OCI-LY7 (cell line): ENCODE results near the gene TTLL1. TPM values are rescaled to one million over a fixed set of nuclear protein-coding genes. Genes with fewer than 3 reads are reported as not detected.

Experiments
- BruUV-seq: library from RNA; stranded (reverse); fragments of 400-500 nt; replicated peaks from 2 replicates; lab custom pipeline; 2021; lab: Mats Ljungman, UMichigan
- CTCF ChIA-PET: fragments of 300-600 bp; sonication (Branson Sonifier 250); formaldehyde crosslinking; loops from one replicate; lab custom pipeline; 2022; ENCODE audit warnings: antibody characterized with exemption; ENCODE audit not compliant: unreplicated experiment; lab: Charles Lee
- POLR2A ChIA-PET: fragments of 300-600 bp; sonication (Branson Sonifier 250); formaldehyde crosslinking; loops from one replicate; lab custom pipeline; 2022; ENCODE audit warnings: antibody characterized with exemption; lab: Charles Lee
- DNase-seq: peaks from one replicate; pipeline ENCODE4 v3.0.0-alpha.2; 2015; ENCODE audit warnings: low spot score
- H2AFZ ChIP-seq: fragments of 200-600 bp; sonication (generic), shearing (Covaris generic); 2 replicates; pipeline ENCODE4 v1.6.1; 2014; ENCODE audit warnings: mild to moderate bottlenecking, antibody characterized with exemption, low read length, moderate library complexity
- H3K27ac ChIP-seq: fragments of 200-600 bp; sonication (generic); 2 replicates; pipeline ENCODE4 v1.5.1; 2014; ENCODE audit warnings: mixed run types, low read depth, mild to moderate bottlenecking, moderate library complexity, low read length, inconsistent platforms; ENCODE audit not compliant: poor library complexity, severe bottlenecking
- H3K36me3 ChIP-seq: fragments of 200-600 bp; sonication (generic); 2 replicates; pipeline ENCODE4 v1.6.1; 2014; ENCODE audit warnings: mild to moderate bottlenecking, antibody characterized with exemption, low read length, moderate library complexity, mixed read lengths; ENCODE audit not compliant: insufficient read depth
- H3K4me1 ChIP-seq: fragments of 200-600 bp; sonication (generic); 2 replicates; pipeline ENCODE4 v1.5.1; 2014; ENCODE audit warnings: mild to moderate bottlenecking, low read length; ENCODE audit not compliant: insufficient read depth, poor library complexity, severe bottlenecking
- H3K4me2 ChIP-seq: fragments of 200-600 bp; sonication (generic); 2 replicates; pipeline ENCODE4 v1.6.1; 2014; ENCODE audit warnings: mild to moderate bottlenecking, low read length
- H3K4me3 ChIP-seq: fragments of 200-600 bp; sonication (generic); 2 replicates; pipeline ENCODE4 v1.5.1; 2014; ENCODE audit warnings: mild to moderate bottlenecking, low read depth, low read length; ENCODE audit not compliant: poor library complexity, severe bottlenecking
- H3K79me2 ChIP-seq: fragments of 200-600 bp; sonication (generic); 2 replicates; pipeline ENCODE4 v1.6.1; 2016; ENCODE audit warnings: low read depth, mild to moderate bottlenecking, low read length, moderate library complexity, mixed read lengths; ENCODE audit not compliant: insufficient read depth
- H3K9me2 ChIP-seq: fragments of 200-600 bp; sonication (generic); 2 replicates; pipeline ENCODE4 v1.6.1; 2016; ENCODE audit warnings: mild to moderate bottlenecking, low read length, mixed read lengths; ENCODE audit not compliant: insufficient read depth
- H3K9me3 ChIP-seq: fragments of 200-600 bp; sonication (generic); 2 replicates; pipeline ENCODE4 v1.6.1; 2014; ENCODE audit warnings: mild to moderate bottlenecking, mixed run types, low read length, mixed read lengths
- H4K20me1 ChIP-seq: fragments of 200-600 bp; sonication (generic); 2 replicates; pipeline ENCODE4 v1.6.1; 2014; ENCODE audit warnings: mild to moderate bottlenecking, antibody characterized with exemption, low read length, moderate library complexity, mixed read lengths; ENCODE audit not compliant: insufficient read depth
- EZH2phosphoT487 ChIP-seq: fragments of 200-600 bp; sonication (generic); IDR thresholded peaks from 2 replicates; pipeline ENCODE4 v1.6.1; 2018; ENCODE audit warnings: low read depth, borderline replicate concordance, mild to moderate bottlenecking, mixed run types, antibody characterized with exemption, low read length, moderate library complexity, mixed read lengths
- intact Hi-C: fragments of 100-400 bp; cut with micrococcal nuclease; formaldehyde crosslinking; loops from one replicate; pipeline ENCODE4 v1.10.0; 2022; ENCODE audit not compliant: unreplicated experiment
- total RNA-seq, 2 experiments: library from RNA; depleted of rRNA in 1 of 2; stranded (reverse); fragments of >200 nt in 1 of 2; shearing (Covaris generic) in 1 of 2; gene quantifications; 2 replicates each; pipeline ENCODE4 v1.2.3, GENCODE V29; 2014 to 2022
- TF ChIP-seq, protein P1 (sequence below): fragments of 200-600 bp; sonication (generic); conservative IDR thresholded peaks from 2 replicates; pipeline ENCODE4 v1.5.1; 2014; ENCODE audit warnings: mild to moderate bottlenecking, antibody characterized with exemption, low read length, moderate library complexity, mixed read lengths

TTLL1 gene
- total RNA-seq, 2 experiments from 2014 or later, result 5.8 to 7.1 TPM

DNA sequence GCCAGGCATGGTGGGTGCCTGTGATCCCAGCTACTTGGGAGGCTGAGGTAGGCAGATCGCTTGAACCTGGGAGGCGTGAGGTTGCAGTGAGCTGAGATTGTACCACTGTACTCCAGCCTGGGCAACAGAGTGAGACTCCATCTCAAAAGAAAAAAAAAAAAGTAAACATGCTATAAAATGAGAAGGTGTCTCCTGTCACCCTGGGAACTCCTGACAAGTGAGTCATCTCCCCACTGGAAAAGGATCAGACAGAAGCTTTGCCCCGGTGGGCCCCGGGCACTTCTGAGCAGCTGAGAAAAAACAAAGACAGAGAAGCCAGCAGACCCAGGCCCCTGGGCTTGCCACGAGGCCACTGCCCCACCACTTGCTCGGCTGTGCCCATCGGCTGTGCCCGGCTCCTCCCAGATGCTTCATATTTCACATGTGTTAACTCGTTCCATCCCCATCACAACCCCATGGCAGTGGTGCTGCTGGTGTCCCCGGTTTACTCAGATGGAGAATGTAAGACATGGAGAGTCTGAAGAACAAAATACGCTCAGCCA lies 22.3 kb downstream of the TTLL1 start:
- Histone ChIP-seq H3K4me2 (no peak overlapping the region), H3K9me3 (no peaks in the 10 kb centered on the region), H3K79me2 (no peaks in the 10 kb centered on the region), H3K36me3 (no peaks in the 10 kb centered on the region), H2AFZ (no peak overlapping the region), H3K4me1 (no peaks in the 10 kb centered on the region), H3K4me3 (no peak overlapping the region), H3K27ac (no peak overlapping the region), H4K20me1 (no peaks in the 10 kb centered on the region), H3K9me2 (no peaks in the 10 kb centered on the region)
- POLR2A ChIA-PET, result interaction anchor here (0.7 kb wide), 1 partner anchor 9 kb away, joined by 3 read pairs; no protein-coding TSS in a partner anchor
- TF ChIP-seq, protein P1, sequence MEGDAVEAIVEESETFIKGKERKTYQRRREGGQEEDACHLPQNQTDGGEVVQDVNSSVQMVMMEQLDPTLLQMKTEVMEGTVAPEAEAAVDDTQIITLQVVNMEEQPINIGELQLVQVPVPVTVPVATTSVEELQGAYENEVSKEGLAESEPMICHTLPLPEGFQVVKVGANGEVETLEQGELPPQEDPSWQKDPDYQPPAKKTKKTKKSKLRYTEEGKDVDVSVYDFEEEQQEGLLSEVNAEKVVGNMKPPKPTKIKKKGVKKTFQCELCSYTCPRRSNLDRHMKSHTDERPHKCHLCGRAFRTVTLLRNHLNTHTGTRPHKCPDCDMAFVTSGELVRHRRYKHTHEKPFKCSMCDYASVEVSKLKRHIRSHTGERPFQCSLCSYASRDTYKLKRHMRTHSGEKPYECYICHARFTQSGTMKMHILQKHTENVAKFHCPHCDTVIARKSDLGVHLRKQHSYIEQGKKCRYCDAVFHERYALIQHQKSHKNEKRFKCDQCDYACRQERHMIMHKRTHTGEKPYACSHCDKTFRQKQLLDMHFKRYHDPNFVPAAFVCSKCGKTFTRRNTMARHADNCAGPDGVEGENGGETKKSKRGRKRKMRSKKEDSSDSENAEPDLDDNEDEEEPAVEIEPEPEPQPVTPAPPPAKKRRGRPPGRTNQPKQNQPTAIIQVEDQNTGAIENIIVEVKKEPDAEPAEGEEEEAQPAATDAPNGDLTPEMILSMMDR, result no peak
- TF ChIP-seq EZH2phosphoT487, result no peak
- BruUV-seq, result no TSS peak
- intact Hi-C loops, result no loop called here
- CTCF ChIA-PET, result no interaction called here
- DNase-seq, result no peak

DNA sequence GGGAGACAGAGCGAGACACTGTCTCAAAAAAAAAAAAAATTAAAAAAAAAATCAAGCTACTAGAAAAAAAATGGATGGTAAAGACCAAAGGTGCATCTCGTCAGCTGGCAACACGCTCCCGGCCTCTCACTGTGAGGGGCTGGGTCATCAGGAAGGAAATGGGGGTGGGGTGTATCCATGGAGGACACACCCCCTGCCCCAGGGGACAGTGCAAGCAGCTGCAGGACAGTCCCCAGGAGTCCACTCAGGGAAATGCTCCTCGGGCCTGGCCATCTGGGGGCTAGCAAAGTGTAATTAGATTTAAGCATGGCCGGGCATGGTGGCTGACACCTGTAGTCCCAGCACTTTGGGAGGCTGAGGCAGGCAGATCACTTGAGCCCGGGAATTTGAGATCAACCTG lies 23.1 kb downstream of the TTLL1 start:
- ChIA-PET CTCF (no interaction called here), POLR2A (interaction anchor here (0.5 kb wide), 1 partner anchor 525 kb away, joined by 3 read pairs; no protein-coding TSS in a partner anchor)
- no peak overlapping the region for H3K27ac ChIP-seq
- TF ChIP-seq, protein P1, result no peak
- no peak for TF ChIP-seq EZH2phosphoT487
- H3K4me1 ChIP-seq, result no peaks in the 10 kb centered on the region
- no peaks in the 10 kb centered on the region for H3K36me3 ChIP-seq
- intact Hi-C loops, result no loop called here
- H4K20me1 ChIP-seq, result no peaks in the 10 kb centered on the region
- H3K79me2 ChIP-seq, result no peaks in the 10 kb centered on the region
- no peaks in the 10 kb centered on the region for H3K9me3 ChIP-seq
- no peak overlapping the region for H2AFZ ChIP-seq
- DNase-seq, result no peak
- H3K4me3 ChIP-seq, result no peak overlapping the region
- H3K4me2 ChIP-seq, result no peak overlapping the region
- H3K9me2 ChIP-seq, result no peaks in the 10 kb centered on the region
- no TSS peak for BruUV-seq

DNA sequence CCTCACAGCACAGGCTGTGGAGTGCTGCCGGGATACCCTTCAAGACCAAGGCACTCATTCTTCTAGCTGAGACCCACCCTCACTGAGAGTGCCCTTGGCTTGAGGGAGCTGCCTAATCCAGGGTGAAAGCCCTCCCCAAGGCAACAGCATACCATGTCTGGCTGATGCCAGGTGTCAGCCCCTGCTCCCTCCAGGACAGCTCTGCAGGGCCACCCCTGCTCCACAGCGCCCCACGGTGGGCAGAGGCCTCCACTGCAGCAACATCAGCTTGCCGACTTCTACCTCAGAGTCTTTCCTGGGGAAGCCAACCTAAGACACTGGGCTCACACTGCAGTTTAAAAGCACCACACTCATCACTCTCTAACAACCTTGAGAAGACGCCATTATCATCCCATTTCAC lies 29.0 kb downstream of the TTLL1 start:
- BruUV-seq, result no TSS peak
- no peak for TF ChIP-seq EZH2phosphoT487
- TF ChIP-seq, protein P1, result peak; percentile 83
- Histone ChIP-seq H3K4me3 (no peak overlapping the region), H3K36me3 (no peaks in the 10 kb centered on the region), H3K9me3 (no peaks in the 10 kb centered on the region), H3K79me2 (no peaks in the 10 kb centered on the region), H3K9me2 (no peaks in the 10 kb centered on the region), H3K27ac (no peak overlapping the region), H2AFZ (no peak overlapping the region), H3K4me2 (no peak overlapping the region), H4K20me1 (no peaks in the 10 kb centered on the region), H3K4me1 (no peaks in the 10 kb centered on the region)
- intact Hi-C loops, result no loop called here
- DNase-seq, result peak; percentile 52
- CTCF ChIA-PET, result no interaction called here
- POLR2A ChIA-PET, result no interaction called here
